Ovary (tissue), 3 donors: ENCODE results near the gene SLC16A11.

Experiments
- POLR2A ChIP-seq: fragments of 450-650 bp; IDR thresholded peaks from one replicate; pipeline ENCODE4 v1.6.1; 2017; ENCODE audit warnings: antibody characterized with exemption, mild to moderate bottlenecking, moderate library complexity
- TF ChIP-seq, protein P1 (sequence below), 3 donors: fragments of 450-650 bp in 2 of 3; fragments of 200-600 bp in 1 of 3; IDR thresholded peaks; one replicate each; pipeline versions ENCODE4 v1.5.1 to v1.8.0; 2016 to 2022; ENCODE audit warnings: antibody characterized with exemption in 3 of 3, mild to moderate bottlenecking in 1 of 3
- donor health status: DM: no; HTN: no; CAD: no.

- TF ChIP-seq, protein P1, sequence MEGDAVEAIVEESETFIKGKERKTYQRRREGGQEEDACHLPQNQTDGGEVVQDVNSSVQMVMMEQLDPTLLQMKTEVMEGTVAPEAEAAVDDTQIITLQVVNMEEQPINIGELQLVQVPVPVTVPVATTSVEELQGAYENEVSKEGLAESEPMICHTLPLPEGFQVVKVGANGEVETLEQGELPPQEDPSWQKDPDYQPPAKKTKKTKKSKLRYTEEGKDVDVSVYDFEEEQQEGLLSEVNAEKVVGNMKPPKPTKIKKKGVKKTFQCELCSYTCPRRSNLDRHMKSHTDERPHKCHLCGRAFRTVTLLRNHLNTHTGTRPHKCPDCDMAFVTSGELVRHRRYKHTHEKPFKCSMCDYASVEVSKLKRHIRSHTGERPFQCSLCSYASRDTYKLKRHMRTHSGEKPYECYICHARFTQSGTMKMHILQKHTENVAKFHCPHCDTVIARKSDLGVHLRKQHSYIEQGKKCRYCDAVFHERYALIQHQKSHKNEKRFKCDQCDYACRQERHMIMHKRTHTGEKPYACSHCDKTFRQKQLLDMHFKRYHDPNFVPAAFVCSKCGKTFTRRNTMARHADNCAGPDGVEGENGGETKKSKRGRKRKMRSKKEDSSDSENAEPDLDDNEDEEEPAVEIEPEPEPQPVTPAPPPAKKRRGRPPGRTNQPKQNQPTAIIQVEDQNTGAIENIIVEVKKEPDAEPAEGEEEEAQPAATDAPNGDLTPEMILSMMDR (IDR thresholded peaks at IDR 0.05) = no peak
- no peak for TF ChIP-seq POLR2A
These were observed 32.0 kb downstream of the SLC16A11 start for GRCh38 chr17:7011942-7012254.
